ENCODE results near the gene NOBOX.
"Not testable (repeated sequence)": the region's sequence is repeated elsewhere in the genome, so short reads cannot be mapped to it uniquely, and the experiment has no call there.

The NOBOX gene

DNA sequence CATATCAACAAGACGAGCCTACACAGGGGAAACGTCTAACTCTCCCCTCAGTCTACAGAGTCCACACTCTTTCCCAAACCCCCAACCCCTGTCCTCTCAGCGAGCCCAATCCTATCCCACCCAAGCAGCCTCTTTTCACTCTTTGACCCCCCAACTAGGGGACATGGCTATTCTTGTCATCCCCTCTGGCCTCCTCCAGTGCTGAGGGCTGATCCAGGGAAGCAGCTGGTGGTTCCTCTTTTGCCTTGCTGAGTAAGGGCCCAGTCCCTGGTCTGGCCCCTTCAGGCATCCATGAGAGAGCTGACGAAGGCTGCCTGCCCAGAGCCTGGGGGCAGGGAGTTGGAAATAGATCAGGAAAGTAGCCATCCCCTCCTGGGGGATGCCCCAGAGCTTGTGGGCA is 6.4 kb downstream of the NOBOX start:
- in situ Hi-C loops (cut with HindIII; ENCODE audit: low sequenced_read_pairs) = no loop called here

DNA sequence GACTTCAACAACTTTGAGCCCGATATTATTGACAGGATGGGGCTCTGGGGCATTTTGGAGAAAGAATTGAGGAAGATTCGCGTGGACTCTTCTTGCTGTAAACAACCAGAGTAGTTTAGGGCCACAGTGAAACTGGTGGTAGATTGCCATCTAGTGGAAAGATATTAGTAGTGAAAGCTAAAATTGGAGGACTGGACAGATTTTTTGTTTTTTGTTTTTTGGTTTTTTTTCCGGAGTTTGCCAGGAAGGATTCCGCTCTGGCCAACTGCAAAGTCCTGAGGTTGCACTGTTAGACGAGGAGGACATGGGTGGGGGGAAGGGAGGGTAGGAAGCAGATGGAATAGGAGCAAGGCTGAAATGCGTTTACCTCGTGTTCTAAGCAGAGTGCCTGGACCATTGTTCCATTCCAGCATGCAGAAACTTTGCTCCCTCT is 11.7 kb downstream of the NOBOX start:
- in situ Hi-C loops (cut with HindIII; ENCODE audit: low sequenced_read_pairs) = no loop called here

DNA sequence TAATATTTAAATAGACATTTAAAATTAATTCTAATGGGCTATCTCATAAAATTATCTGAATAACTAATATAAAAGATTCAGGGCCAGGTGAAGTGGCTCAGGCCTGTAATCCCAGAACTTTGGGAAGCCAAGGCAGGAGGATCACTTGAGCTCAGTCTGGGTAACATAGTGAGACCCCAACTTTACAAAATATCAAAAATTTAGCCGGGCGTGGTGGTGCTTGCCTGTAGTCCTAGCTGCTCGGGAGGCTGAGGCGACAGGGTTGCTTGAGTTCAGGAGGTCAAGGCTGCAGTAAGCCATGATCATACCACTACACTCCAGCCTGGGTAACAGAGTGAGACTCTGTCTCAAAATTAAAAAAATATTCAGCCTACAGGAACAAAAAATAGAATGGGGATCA is 12.5 kb downstream of the NOBOX start:
- in situ Hi-C loops (cut with HindIII; ENCODE audit: low sequenced_read_pairs) = no loop called here

DNA sequence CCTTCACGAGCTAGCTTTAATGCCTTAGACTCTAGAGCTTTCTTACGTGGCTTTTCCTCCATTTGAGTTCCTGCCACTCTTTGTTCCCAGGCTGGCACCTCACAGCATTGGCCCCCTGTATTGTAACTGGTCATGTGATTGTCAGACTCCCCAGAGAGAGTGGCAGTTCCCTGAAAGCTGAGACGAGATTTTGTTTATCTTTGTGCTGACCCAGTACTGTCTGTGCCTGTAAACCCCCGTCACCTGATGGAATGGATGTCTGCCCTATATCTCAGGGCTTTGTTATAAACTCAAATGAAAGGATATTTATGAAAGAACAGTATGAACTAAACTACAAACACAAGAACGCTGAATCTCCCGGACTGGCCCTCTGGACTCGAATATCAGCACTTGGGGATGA is 13.0 kb downstream of the NOBOX start:
- in situ Hi-C loops (cut with HindIII; ENCODE audit: low sequenced_read_pairs) = no loop called here

DNA sequence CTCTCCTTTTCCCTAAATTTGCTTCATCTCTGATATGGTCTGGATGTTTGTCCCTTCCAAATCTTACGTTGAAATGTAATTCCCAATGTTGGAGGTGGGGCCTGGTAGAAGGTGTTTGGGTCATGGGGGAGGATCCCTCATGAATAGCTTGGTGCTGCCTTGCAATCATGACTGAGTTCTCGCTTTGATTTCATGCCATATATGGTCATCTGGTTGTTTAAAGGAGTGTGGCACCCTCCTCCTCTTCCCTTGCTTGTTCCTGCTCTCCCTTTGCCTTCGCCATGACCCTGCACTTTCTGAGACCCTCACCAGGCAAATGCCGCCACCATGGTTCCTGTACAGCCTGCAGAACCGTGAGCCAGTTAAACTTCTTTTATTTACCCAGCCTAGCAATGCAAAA is 14.5 kb downstream of the NOBOX start:
- in situ Hi-C loops (cut with HindIII; ENCODE audit: low sequenced_read_pairs) = no loop called here

DNA sequence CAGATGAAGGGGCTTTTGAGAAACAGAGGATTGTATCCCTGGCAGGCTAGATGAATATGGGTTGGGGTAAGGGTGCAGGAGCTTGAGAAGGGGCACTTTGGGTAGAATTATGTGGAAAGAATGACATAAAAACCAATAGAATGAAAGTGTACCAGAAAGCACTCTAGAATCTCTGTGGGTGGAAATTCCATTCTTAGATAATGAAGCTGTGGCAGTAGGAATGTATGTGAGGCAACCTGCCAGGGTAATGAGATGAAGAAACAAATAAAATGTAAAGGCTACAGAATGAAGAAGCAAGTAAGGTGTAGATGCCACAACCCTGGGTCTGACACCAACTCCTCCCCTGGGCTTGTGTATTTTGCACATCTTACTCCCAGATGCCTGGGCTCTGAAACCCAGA is 16.8 kb downstream of the NOBOX start:
- in situ Hi-C loops (cut with HindIII; ENCODE audit: low sequenced_read_pairs) = no loop called here

DNA sequence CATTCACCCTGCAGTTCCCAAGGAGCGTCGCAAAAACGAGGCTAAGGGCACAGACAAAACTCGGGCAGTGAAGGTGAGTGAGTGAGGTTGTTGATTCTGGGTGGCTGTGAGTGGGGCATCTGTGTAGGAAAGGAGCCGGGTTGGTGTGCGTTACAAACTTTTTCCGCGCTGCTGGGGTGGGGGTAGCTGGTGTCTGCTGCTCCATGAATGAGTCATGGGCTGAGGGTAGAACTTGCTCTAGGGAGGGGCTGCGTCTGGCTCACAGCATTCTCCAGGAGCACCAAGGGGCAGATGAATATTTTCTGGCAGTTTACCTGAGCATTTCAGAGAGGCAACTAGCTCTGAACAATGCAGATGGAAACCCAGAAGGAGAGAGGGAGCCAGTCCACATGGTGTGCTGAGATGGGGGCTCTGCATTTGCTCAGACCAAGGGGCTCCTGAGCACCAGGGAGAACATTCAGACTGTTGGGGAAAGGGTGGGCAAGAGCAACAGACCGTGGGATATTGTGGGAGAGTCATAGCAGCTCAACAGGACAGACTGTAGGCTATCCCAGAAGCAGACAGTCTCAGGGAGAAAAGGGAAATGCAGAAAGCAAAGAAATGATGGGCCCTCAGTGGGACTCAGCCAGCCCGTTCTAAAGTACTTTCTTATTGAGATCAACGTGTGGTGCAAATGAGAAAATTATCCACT is 18.8 kb downstream of the NOBOX start:
- in situ Hi-C loops (cut with HindIII; ENCODE audit: low sequenced_read_pairs) = no loop called here

DNA sequence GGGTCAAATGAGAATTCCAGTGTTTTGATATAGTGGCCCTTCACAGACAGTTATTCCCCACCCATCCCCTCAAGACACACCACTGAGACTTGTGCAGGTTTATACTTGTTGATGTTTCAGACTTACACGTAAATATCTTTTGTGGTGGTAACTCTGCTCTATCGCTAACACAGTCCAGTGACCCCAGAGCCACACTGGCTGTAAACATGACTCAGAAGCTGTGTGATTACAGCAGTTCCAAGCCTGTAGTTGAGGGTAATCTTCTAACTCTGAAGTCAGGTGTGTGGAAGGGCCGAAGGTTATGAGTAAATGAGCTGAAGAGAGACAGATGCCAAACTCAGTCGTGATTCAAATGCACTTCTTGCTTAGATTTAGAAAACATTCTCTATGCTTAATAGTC is 19.4 kb downstream of the NOBOX start:
- in situ Hi-C loops (cut with HindIII; ENCODE audit: low sequenced_read_pairs) = no loop called here

DNA sequence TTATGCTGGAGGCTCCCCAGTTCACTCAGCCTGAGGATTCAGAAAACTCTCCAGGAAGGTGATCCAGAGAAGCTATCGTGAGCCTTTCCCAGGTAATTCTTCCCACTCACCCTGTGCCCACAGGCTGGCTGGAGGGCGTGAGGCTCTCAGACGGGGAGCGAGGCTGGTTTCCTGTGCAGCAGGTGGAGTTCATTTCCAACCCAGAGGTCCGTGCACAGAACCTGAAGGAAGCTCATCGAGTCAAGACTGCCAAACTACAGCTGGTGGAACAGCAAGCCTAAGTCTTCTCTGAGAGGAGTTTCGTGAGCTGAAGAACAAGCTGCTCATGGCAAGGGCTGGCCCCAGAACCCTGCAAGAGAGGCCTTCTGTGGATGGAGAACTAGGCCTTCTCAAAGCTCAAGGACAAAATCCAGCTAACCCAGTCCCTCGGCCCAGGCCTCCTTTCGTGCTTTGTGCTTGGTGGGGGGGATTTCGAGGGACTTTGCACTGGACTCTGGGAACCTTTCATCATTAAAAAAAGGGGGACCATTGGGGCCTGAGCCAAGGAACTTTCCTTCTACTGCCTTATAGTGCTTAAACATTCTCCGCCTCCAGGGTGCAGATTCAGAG is 23.6 kb downstream of the NOBOX start:
- in situ Hi-C loops (cut with HindIII; ENCODE audit: low sequenced_read_pairs) = no loop called here

DNA sequence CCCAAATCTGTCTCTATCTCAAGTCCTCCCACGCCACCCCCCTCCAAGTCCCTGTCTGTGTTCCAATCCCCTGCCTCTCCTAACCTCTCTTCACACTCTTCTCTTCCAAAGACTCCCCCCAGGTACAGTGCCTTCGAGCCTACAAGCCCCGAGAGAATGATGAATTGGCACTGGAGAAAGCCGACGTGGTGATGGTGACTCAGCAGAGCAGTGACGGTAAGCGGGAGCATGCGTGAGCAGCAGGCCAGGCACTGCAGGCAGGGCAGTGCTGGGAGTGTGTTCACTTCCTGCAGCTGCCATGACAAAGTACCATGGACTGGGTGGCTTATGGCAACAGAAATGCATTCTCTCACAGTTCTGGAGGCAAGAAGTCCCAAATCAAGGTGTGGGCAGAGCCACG is 24.8 kb downstream of the NOBOX start:
- in situ Hi-C loops (cut with HindIII; ENCODE audit: low sequenced_read_pairs) = no loop called here

DNA sequence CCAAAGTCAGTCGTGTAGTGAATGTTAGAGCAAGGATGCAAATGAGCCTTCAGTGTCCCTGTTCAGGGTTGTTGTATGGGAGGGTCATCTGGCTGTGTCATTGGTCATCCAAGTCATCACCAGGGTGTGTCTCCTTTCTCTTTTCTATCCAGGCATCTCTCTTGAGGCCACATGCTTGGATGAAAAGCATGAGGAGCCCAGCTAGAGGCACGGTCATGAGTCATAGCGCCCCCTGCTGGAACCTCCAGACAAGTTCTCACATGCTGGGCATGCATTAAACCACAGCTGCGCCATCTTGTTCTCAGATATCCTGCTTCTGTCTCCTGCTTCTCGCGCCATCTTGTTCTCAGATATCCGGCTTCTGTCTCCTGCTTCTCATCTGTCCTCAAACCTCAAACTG is 34.3 kb downstream of the NOBOX start:
- in situ Hi-C loops (cut with HindIII; ENCODE audit: low sequenced_read_pairs) = not testable (repeated sequence)

DNA sequence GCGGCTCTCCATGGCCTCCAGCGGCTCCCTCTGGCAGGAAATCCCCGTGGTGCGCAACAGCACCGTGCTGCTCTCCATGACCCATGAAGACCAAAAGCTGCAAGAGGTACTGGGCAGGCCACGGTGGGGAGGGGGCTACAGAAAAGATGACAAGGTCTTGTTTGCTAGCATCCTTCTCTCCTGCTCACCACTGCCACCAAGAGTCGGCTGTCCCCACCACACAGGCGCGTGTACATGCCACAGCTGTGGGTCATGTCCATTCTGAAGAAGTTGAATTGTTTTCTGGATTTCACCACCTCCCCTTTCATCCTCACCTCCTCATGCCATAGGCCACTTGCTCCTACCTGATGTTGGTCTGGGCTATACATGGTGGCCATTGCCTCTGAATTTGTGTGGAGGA is 36.2 kb downstream of the NOBOX start:
- in situ Hi-C loops (cut with HindIII; ENCODE audit: low sequenced_read_pairs) = not testable (repeated sequence)

DNA sequence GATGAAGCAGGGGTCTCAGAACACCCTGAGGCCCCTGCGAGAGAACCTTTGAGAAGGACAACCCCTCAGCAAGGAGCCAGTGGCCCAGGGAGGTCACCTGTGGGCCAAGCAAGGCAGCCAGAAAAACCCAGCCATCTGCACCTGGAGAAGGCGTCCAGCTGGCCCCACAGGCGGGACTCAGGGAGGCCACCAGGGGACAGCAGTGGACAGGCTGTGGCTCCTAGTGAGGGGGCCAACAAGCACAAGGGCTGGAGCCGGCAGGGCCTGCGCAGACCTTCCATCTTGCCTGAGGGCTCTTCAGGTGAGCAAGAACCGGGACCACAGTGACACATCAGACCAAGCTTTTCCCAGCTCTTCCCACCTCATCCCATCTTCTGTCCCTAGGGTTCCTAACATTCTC is 38.0 kb downstream of the NOBOX start:
- in situ Hi-C loops (cut with HindIII; ENCODE audit: low sequenced_read_pairs) = not testable (repeated sequence)

DNA sequence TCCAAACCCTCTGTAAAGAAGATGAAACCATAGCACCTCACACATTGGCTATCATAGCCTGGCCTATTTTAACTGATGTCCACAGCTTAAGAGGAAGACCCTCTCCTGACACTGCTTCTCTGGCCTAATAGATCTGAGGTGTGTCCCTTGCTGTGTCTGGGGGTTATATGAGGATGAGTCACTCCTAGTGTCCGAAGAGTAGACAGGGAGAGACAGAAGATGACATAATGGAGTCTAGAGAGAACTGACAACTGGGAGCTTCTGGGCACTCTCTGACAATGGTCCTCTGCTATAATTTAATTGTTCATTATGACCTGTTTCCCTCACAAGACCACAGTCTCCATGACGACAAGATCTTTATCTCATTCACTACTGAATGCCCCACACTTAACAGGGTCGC is 41.4 kb downstream of the NOBOX start:
- in situ Hi-C loops (cut with HindIII; ENCODE audit: low sequenced_read_pairs) = not testable (repeated sequence)

DNA sequence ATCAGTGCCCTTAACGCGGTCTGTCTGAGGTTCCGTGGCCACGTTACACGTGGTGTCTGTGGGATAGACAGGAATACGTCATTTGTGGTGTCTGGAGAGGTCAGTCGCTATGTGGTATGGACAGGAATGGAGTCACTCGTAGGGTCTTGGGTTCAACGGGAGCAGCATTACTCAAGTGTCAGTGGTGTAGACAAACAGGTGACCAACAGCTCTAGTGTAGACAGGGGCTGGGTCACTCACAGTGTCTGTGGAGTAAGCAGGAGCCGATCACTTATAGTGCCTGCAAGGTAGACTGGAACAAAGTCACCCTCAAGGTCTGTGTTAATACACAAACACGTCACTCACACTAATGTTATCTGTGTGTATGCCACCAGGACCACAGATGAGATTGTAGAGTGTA is 46.6 kb downstream of the NOBOX start:
- in situ Hi-C loops (cut with HindIII; ENCODE audit: low sequenced_read_pairs) = not testable (repeated sequence)

DNA sequence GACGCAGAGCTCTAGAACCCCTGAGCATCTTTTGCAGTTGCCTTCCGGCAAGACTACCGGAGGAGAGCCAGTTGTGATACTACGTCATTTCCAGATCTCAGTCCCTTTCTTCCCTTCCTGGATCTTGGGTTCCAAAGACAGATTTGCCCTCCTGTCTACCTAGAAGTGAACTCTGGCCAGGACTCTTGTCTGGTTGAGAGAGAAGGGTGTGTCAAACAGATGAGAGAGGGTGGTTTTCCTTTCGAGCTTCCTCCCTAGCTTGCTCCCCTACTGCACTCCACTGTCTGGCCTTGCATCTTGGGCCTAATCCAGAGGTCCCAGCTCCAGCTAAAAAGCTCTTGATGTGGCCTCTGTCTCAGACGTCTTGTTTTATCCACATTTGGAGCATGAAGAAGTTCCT is 47.3 kb downstream of the NOBOX start:
- in situ Hi-C loops (cut with HindIII; ENCODE audit: low sequenced_read_pairs) = not testable (repeated sequence)

DNA sequence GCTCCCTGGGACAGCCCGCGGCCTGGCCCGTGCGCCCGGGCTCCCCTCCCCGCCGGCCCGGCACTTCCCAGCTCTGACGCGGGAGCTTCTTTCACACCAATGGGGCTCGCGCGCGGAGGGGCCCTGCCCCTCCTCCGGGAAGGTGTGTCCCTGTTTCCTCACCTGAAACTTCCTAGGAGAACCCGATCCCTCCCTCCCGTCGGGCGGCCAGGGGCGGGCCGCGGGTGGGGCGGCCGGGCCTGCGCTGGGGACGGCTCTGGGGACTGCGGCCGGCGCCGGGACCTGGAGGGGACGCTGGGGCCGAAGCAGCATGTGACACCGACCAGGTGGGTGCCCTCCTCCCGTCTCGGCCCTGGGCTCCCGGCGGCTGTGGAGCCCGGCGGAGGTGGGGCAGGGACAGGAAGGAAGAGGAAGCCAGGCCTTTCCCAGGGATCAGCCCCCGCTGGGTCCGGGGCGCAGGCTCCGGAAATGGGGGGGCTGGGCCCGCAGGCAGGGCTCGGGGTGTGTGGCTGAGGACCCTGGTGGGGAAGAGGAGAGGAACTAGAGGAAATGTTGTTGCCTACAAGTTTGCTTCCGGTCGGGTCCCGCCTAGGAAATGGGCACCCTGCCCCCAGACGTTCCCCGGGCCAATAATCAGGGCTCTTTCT is 48.2 kb downstream of the NOBOX start, which contains the start of gene ARHGEF5:
ARHGEF5 (plus strand) TSS at position 227 of the 647 bp plus-strand sequence. CDS start 7,268 bp downstream, outside the sequence.
- in situ Hi-C loops (cut with HindIII; ENCODE audit: low sequenced_read_pairs) = not testable (repeated sequence)

DNA sequence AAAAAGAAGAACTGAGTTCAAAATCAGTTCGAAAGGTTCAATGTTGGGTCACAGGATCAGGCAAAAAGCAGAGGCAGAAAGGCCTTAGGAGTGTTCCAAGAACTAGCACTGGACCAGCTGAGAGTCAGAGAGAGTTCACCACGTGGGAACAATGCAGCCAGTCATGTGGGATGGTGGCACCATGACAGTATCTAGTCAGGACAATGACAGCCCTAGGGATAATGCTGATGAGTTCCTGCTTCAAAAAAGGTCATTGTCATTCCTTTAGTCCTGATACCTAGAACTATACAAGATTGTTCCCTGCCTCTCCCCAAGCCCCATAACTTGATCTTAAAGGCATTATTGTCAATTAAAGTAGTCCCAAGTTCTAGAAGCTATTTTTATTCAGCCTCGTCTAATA is 51.8 kb downstream of the NOBOX start:
- in situ Hi-C loops (cut with HindIII; ENCODE audit: low sequenced_read_pairs) = not testable (repeated sequence)

DNA sequence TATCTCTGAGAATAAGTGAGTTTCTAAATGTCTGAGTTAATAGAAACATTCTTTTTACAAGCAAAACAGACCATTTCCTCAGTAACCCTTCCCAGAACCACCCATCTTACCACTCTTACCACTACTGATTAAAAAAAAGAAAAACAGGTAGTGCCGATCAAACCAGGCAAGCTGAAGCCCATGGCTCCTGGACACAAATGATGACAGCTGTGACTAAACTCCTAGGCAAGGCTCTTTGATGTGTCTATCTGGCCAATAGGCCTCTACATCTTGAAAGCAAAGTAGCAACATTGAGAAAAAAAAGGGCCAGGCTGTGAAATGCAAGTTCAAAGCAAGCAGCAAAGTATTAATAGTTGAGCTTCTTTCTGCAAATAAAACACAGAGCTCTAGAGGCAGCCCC is 54.9 kb downstream of the NOBOX start:
- in situ Hi-C loops (cut with HindIII; ENCODE audit: low sequenced_read_pairs) = not testable (repeated sequence)
